ENCODE measurements around the gene GDF15. TPM values are rescaled to one million over a fixed set of nuclear protein-coding genes. Genes with fewer than 3 reads are reported as not detected.
A peak's percentile ranks its signal among the peaks of the same experiment; 100 is the strongest.

GDF15 gene
- total and polyA plus RNA-seq, 2 donors (not counting 1 experiment from before 2014, with no cell fraction given): 0.19 TPM; not detected in 1

DNA sequence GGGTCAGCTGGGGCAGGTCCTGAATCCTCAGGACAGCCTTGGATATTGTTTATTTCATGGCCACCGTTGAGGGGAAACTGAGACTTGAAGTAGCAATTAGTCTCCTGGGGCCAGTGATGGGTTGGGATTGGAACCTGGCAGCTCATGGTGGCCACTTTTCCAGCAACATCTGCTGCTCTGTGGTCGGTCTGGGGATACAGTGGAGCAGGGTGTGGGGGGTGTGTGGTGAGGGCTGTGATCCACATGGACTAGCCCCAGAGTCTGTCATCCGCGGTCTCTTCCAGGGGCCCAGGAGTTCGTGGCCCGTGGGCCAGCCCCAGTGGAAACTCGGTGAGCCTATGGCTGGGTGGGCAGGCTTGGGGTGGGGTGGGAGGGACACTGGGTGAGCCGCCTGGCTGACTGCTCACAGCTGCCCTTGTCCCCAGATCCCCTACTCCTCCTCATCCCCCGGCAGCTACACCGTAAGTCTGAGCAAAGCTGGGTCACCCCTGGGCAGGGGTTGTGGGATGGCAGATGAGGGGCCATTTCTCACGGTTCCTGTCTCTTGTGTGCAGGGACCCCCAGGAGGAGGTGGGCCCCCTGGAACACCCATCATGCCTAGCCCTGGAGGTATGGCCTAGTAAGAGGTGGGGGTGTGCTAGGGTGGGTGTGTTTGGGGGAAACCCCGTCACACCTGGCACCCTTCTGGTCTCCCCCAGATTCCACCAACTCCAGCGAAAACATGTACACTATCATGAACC, 46.5 kb downstream of the GDF15 start:
- H3K9me3 Mint-ChIP-seq (ENCODE audit: insufficient read depth): no peaks in the 10 kb centered on the region
- Histone ChIP-seq H3K4me2 (replicated peaks; ENCODE audit: low read depth, low read length, poor library complexity, severe bottlenecking) (peak overlapping the region; percentile 98), H3K27ac (ENCODE audit: low read length in 2 of 2) (peak overlapping the region; percentile 57 to 79), H2AFZ (ENCODE audit: insufficient read depth, low read depth, low read length, poor library complexity, severe bottlenecking) (peak overlapping the region; percentile 76), H3K4me3 (ENCODE audit: control extremely low read depth in 1 of 5, extremely low read depth in 1 of 5, insufficient read depth in 1 of 5, low read depth in 2 of 5, low read length in 4 of 5) (peak overlapping the region in 4 of 5 experiments; percentile 78 to 92 (median 86)), H4K20me1 (ENCODE audit: control insufficient read depth, insufficient read depth, low read length, poor library complexity, severe bottlenecking) (peaks cover 33% of the 10 kb centered on the region), H3K36me3 (replicated peaks in 1 of 2; ENCODE audit: control extremely low read depth in 1 of 2, control insufficient read depth in 1 of 2, extremely low read depth in 1 of 2, insufficient read depth in 2 of 2, low read length in 1 of 2) (no peaks in the 10 kb centered on the region), H3K79me2 (ENCODE audit: control insufficient read depth, insufficient read depth, low read length) (peaks cover 10% of the 10 kb centered on the region), H3K4me1 (ENCODE audit: control insufficient read depth in 2 of 2, insufficient read depth in 2 of 2, low read length in 2 of 2) (peaks cover 40 to 60% of the 10 kb centered on the region in 2 donors), H3K9me3 (ENCODE audit: control extremely low read depth in 1 of 3, control insufficient read depth in 2 of 3, insufficient read depth in 1 of 3, low read length in 2 of 3) (no peaks in the 10 kb centered on the region), H3K27me3 (replicated peaks in 1 of 4; ENCODE audit: control extremely low read depth in 1 of 4, control insufficient read depth in 3 of 4, insufficient read depth in 4 of 4, low read length in 3 of 4) (no peaks in the 10 kb centered on the region), H3K9ac (ENCODE audit: low read length) (peak overlapping the region; percentile 84)
- WGBS (ENCODE audit: insufficient coverage): 83% methylated on average over 5 of the region's 13 CpGs
- peak overlapping the region; percentile 81 for H3K4me3 Mint-ChIP-seq
- ChIA-PET POLR2A (interaction anchor here (0.5 to 1.0 kb wide), 2 partner anchors 11 to 192 kb away, joined by 3 read pairs; no protein-coding TSS in a partner anchor), CTCF (interaction anchor here (0.7 to 3.4 kb wide), 3 partner anchors 13 to 153 kb away, joined by 3 to 13 read pairs (median 4); partner anchors contain the start of gene SSBP4)
- H3K27me3 Mint-ChIP-seq: no peaks in the 10 kb centered on the region
- peaks cover 38% of the 10 kb centered on the region for H3K4me1 Mint-ChIP-seq
- DNase-seq (no peak), ATAC-seq (ENCODE audit: low read depth) (no peak)
- H3K27ac Mint-ChIP-seq: peak overlapping the region; percentile 71
- TF ChIP-seq, protein P1, sequence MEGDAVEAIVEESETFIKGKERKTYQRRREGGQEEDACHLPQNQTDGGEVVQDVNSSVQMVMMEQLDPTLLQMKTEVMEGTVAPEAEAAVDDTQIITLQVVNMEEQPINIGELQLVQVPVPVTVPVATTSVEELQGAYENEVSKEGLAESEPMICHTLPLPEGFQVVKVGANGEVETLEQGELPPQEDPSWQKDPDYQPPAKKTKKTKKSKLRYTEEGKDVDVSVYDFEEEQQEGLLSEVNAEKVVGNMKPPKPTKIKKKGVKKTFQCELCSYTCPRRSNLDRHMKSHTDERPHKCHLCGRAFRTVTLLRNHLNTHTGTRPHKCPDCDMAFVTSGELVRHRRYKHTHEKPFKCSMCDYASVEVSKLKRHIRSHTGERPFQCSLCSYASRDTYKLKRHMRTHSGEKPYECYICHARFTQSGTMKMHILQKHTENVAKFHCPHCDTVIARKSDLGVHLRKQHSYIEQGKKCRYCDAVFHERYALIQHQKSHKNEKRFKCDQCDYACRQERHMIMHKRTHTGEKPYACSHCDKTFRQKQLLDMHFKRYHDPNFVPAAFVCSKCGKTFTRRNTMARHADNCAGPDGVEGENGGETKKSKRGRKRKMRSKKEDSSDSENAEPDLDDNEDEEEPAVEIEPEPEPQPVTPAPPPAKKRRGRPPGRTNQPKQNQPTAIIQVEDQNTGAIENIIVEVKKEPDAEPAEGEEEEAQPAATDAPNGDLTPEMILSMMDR (IDR thresholded peaks at IDR 0.05): no peak
- no peak for TF ChIP-seq EZH2 (IDR thresholded peaks at IDR 0.05; ENCODE audit: borderline replicate concordance, insufficient read depth, low read depth, low read length, poor library complexity, severe bottlenecking)
- intact Hi-C loops (cut with micrococcal nuclease): no loop called here
